NT2/D1 (cell line): ENCODE results near the gene TAF10.

ENCODE experiments used
- DNase-seq: peaks from one replicate; pipeline ENCODE4 v3.0.0-alpha.2; 2011; ENCODE audit warnings: low read depth, low spot score
- H3K27me3 ChIP-seq: 2 replicates; pipeline ENCODE4 v1.6.0; 2011; ENCODE audit warnings: mild to moderate bottlenecking; ENCODE audit not compliant: insufficient read length, insufficient read depth
- H3K36me3 ChIP-seq: 2 replicates; pipeline ENCODE4 v1.6.1; 2011; ENCODE audit warnings: mild to moderate bottlenecking, low read length, mixed read lengths; ENCODE audit not compliant: insufficient read depth, insufficient read length
- H3K4me1 ChIP-seq: 2 replicates; pipeline ENCODE4 v1.5.1; 2011; ENCODE audit not compliant: insufficient read depth, insufficient read length
- H3K4me3 ChIP-seq: 2 replicates; pipeline ENCODE4 v1.5.1; 2011; ENCODE audit warnings: low read depth; ENCODE audit not compliant: insufficient read length
- H3K9ac ChIP-seq: 2 replicates; pipeline ENCODE4 v1.6.0; 2011; ENCODE audit warnings: low read depth; ENCODE audit not compliant: insufficient read length
- H3K9me3 ChIP-seq: 2 replicates; pipeline ENCODE4 v1.5.1; 2011; ENCODE audit warnings: mild to moderate bottlenecking, low read length; ENCODE audit not compliant: insufficient read depth
- SUZ12 ChIP-seq: IDR thresholded peaks from 2 replicates; pipeline ENCODE4 v1.6.1; 2011; ENCODE audit not compliant: insufficient read length, insufficient read depth; ENCODE audit errors: extremely low read depth
- YY1 ChIP-seq: IDR thresholded peaks from 2 replicates; pipeline ENCODE4 v1.6.1; 2011; ENCODE audit not compliant: insufficient read length, insufficient read depth
- ZNF274 ChIP-seq: IDR thresholded peaks from 2 replicates; pipeline ENCODE4 v1.6.1; 2011; ENCODE audit warnings: mild to moderate bottlenecking, low read depth, low read length

The TAF10 gene

DNA sequence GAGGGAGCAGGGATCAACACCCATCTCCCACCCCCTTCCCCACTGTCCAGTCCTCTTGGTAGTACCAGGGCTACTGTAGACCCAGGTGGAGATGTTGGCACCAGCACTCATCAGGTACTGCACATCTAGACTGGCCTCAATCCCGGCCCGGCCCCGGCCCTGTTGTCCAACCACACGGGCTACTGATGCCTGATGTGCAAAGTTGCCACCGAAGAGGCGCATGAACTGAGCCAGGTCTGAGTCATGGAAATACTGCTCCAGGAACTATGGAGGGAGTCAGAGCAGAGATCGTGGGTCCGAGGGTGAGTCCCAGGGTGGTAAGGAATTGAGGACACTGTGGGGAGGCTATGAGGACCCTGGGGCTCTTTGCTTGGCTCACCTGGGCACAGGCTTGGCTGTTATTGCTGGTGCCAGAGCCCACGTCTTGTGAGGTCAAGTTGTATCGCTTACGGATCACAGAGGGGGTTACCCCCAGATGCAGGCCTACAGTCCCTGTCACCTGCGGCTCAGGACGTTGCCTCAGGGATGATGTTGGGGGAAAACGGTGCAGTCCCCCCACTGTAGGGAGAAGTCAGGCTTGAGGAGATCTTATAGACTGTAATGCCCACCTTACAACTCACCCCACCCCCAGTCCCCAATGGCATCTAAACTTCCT lies 4.7 kb upstream of the TAF10 start:
- H3K9ac ChIP-seq = no peak overlapping the region
- TF ChIP-seq SUZ12 (no peak), ZNF274 (no peak), YY1 (no peak)
- H3K4me3 ChIP-seq = no peak overlapping the region
- peaks cover 43% of the 10 kb centered on the region for H3K36me3 ChIP-seq
- peaks cover 3% of the 10 kb centered on the region for H3K4me1 ChIP-seq
- DNase-seq = no peak
- no peaks in the 10 kb centered on the region for H3K27me3 ChIP-seq
- no peaks in the 10 kb centered on the region for H3K9me3 ChIP-seq

DNA sequence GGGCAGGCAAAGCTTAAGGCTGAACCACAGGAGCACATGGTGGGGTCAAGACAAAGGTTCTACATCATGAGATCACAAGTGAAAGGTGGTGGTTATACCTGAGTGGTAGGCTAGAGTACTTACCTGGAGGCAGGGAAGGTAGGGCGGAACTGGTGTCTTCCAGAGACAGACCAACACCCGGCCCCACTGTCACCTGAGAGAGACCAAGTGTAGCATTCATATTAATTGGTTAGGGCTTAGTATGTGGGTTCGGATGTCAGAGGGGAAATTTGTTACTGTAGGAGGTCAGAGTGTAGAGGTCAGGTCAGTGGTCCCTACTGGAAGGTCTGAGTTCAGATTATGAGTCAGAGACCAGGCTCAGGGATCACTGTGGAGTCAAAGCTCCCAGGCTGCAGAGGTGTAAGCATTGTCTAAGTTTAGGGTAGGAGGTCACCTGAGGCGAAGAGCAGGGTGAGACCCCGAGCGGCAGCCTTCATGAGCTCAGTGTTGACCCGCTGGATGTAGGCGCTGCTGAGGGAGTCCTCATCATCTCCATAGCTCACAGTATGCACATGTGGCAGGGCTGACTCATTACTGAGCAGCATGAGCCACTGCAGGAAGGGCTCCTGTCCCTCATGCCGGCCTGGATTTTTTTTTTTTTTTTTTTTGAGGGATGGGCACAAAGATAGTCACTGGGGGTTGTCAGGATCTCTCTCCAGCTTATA lies 4.0 kb upstream of the TAF10 start:
- Histone ChIP-seq H3K36me3 (peaks cover 47% of the 10 kb centered on the region), H3K4me3 (no peak overlapping the region), H3K4me1 (peaks cover 8% of the 10 kb centered on the region), H3K9ac (no peak overlapping the region), H3K27me3 (no peaks in the 10 kb centered on the region), H3K9me3 (no peaks in the 10 kb centered on the region)
- TF ChIP-seq ZNF274 (no peak), SUZ12 (no peak), YY1 (no peak)
- no peak for DNase-seq

DNA sequence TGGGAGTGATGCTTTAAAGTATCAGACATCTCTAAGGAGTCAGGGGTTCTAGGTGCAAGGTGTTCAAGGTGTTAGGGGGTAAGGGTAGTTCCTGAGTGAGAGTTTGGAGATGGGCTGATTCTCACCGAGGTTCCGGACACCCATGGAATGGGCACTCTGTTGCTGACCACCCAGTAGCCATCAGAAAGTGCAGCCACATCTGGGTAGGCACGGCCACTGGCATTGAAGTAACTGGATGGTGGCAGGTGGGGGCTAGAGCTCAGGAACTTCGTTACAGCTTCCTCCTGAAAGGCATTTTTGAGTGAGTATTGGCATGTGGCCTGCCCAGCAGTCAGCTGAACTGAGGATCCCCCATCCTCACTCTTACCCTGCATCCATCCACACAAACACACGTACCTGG lies 3.0 kb upstream of the TAF10 start:
- Histone ChIP-seq H3K9me3 (no peaks in the 10 kb centered on the region), H3K9ac (no peak overlapping the region), H3K4me3 (no peak overlapping the region), H3K4me1 (peaks cover 13% of the 10 kb centered on the region), H3K27me3 (no peaks in the 10 kb centered on the region), H3K36me3 (peaks cover 57% of the 10 kb centered on the region)
- no peak for DNase-seq
- TF ChIP-seq YY1 = no peak
- no peak for TF ChIP-seq ZNF274
- TF ChIP-seq SUZ12 = no peak

DNA sequence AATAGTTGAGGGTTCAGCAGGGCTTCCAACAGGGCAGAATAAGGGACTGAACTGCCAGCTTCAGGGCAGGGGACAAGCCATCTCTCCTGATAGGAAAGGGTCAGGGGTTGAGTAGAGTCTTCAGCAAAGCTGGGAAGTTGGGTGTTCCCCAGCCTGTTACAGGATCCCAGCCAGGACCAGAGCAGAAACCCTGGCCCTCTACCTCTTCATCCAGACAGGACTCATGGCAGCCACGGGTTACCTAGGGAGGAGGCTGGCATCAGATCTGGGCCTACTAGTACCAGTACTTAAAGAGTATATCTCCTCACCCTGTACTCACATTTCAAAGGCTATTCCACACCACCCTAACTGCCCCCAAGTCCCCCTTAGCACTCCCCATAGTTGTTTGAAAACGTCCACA lies 2.4 kb upstream of the TAF10 start:
- H3K9ac ChIP-seq = no peak overlapping the region
- H3K4me3 ChIP-seq = no peak overlapping the region
- TF ChIP-seq ZNF274 = no peak
- TF ChIP-seq YY1 = no peak
- TF ChIP-seq SUZ12 = no peak

DNA sequence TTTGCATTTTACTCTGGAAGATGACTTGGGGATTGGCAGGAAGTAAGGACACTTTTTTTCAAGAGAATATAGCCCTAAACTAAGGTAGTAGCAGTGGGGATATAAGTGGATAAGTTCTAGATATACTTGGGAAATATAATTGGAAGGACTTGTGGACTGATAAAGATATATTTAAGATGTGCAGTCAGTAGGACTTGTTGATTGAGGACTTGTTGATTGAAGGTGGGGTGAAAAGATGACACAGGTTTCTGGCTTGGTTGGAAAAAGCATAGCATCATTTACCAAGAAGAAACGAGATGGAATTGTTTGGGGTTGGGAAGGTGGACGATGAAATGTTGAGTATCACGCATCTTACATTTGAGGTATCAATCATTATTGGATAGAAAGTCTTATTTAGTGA lies 1.5 kb upstream of the TAF10 start:
- H3K9me3 ChIP-seq = no peaks in the 10 kb centered on the region
- no peak for DNase-seq
- no peaks in the 10 kb centered on the region for H3K27me3 ChIP-seq
- H3K4me3 ChIP-seq = no peak overlapping the region
- no peak for TF ChIP-seq SUZ12
- TF ChIP-seq ZNF274 = no peak
- TF ChIP-seq YY1 = no peak
- H3K36me3 ChIP-seq = peaks cover 72% of the 10 kb centered on the region
- H3K9ac ChIP-seq = no peak overlapping the region
- peaks cover 12% of the 10 kb centered on the region for H3K4me1 ChIP-seq

More for the DNA sequence above, 2.4 kb upstream of the TAF10 start:
- DNase-seq = no peak
- Histone ChIP-seq H3K36me3 (peaks cover 63% of the 10 kb centered on the region), H3K9me3 (no peaks in the 10 kb centered on the region), H3K27me3 (no peaks in the 10 kb centered on the region), H3K4me1 (peaks cover 13% of the 10 kb centered on the region)

DNA sequence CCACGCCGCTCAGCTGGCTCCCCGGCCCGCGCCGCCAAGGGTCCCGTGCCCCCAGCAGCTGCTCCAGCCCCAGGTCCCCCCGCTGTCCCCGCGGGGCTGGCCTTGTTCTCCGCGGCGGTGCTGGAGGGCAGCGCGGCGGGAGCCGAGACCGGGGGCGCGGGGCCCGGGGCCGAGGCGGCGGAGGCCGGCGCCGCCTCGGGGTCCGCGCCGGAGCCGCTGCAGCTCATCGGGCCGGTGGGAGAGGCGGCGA lies 128 bp downstream of the TAF10 start:
- no peak for DNase-seq
- Histone ChIP-seq H3K4me1 (peaks cover 11% of the 10 kb centered on the region), H3K27me3 (no peaks in the 10 kb centered on the region), H3K36me3 (peaks cover 77% of the 10 kb centered on the region), H3K9me3 (no peaks in the 10 kb centered on the region), H3K9ac (peak overlapping the region; percentile 90), H3K4me3 (peak overlapping the region; percentile 61)
- no peak for TF ChIP-seq ZNF274
- no peak for TF ChIP-seq YY1
- no peak for TF ChIP-seq SUZ12

DNA sequence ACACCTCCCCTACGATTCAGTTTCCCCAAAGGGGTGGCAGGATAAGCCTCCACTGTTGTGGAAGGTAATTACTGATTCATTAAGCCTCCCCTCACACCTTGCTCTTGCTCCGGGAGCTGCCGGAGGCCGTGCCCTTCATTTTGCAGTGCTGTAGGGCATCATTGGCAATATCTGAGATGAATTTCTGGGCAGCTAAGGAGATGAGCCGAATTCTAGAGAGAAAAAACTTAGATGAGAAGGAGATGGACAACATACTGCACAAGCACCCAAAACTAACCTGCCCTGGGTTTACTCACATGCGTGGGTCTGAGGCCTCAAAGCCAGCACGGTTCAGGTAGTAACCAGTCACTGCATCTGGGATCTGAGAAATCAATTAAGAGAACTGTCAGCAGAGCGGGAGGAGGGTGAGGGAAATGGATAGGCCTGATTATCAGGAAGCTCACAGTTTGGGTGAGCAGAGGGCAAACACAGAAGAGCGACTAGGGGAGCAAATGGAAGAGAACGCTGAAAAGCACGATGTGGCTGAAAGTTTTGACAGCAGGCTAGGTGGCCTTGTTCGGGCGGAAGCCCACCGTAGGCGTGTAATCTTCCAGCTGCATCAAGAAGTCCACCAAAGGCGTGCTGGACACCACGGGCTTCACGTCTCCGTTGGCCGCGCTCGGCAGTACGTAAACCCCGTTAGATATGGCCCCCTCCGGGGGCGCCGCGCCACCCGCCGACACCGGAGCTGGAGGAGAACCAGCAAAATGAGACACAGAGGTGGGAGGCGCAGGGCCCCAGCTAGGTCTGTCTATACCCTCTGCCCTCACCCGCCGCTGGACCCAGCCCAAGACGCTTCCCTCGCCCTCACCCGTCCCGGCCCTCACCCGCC lies 689 bp downstream of the TAF10 start:
- no peak for DNase-seq
- Histone ChIP-seq H3K9ac (peak overlapping the region; percentile 90), H3K4me1 (peaks cover 15% of the 10 kb centered on the region), H3K9me3 (no peaks in the 10 kb centered on the region), H3K27me3 (no peaks in the 10 kb centered on the region), H3K36me3 (peaks cover 76% of the 10 kb centered on the region), H3K4me3 (peak overlapping the region; percentile 61)
- TF ChIP-seq YY1 (no peak), SUZ12 (no peak), ZNF274 (no peak)
